SK-N-SH treated with all-trans-retinoic acid at 6 μM for 48 hours (cell line): Measurements from ENCODE around the gene RAB36.

Experiments
- ATAC-seq: fragments of 200-7000 bp; cut with Tn5 transposase; 3 replicates; pipeline ENCODE4 v1.9.1; 2020; ENCODE audit warnings: mild to moderate bottlenecking, moderate library complexity
- ARNTL ChIP-seq: fragments of 450-650 bp; formaldehyde crosslinking; IDR thresholded peaks from 2 replicates; pipeline ENCODE4 v1.5.0; 2020; ENCODE audit warnings: low read depth, mild to moderate bottlenecking, moderate library complexity, borderline replicate concordance
- BACH2 ChIP-seq: fragments of 250-450 bp; sonication (Bioruptor Pico); IDR thresholded peaks from 2 replicates; pipeline ENCODE4 v1.9.0; 2021; ENCODE audit warnings: mild to moderate bottlenecking, borderline replicate concordance
- CREB5 ChIP-seq: fragments of 250-450 bp; sonication (Bioruptor Pico); IDR thresholded peaks from 2 replicates; pipeline ENCODE4 v1.5.1; 2020; ENCODE audit warnings: low read depth, mild to moderate bottlenecking, moderate library complexity
- CSDC2 ChIP-seq: fragments of 250-450 bp; sonication (Bioruptor Pico); IDR thresholded peaks from 2 replicates; pipeline ENCODE4 v1.5.0; 2020; ENCODE audit warnings: mild to moderate bottlenecking, moderate library complexity
- CSRNP3 ChIP-seq: fragments of 250-450 bp; sonication (Bioruptor Pico); IDR thresholded peaks from 2 replicates; pipeline ENCODE4 v1.5.1; 2021; ENCODE audit warnings: mild to moderate bottlenecking, moderate library complexity
- GLIS3 ChIP-seq: fragments of 250-450 bp; sonication (Bioruptor Pico); IDR thresholded peaks from 2 replicates; pipeline ENCODE4 v1.5.0; 2020; ENCODE audit warnings: mild to moderate bottlenecking, moderate library complexity
- ISL1 ChIP-seq: fragments of 250-450 bp; sonication (Bioruptor Pico); IDR thresholded peaks from 2 replicates; pipeline ENCODE4 v2.1.2; 2022; ENCODE audit warnings: mild to moderate bottlenecking, moderate library complexity
- PATZ1 ChIP-seq: fragments of 250-450 bp; sonication (Bioruptor Pico); IDR thresholded peaks from 2 replicates; pipeline ENCODE4 v1.8.0; 2020; ENCODE audit warnings: mild to moderate bottlenecking, moderate library complexity, borderline replicate concordance
- PPARA ChIP-seq: fragments of 250-450 bp; sonication (Bioruptor Pico); IDR thresholded peaks from 2 replicates; pipeline ENCODE4 v1.5.0; 2020; ENCODE audit warnings: mild to moderate bottlenecking, borderline replicate concordance
- SNAI2 ChIP-seq: fragments of 250-450 bp; sonication (Bioruptor Pico); IDR thresholded peaks from 2 replicates; pipeline ENCODE4 v1.5.0; 2020; ENCODE audit warnings: mild to moderate bottlenecking, moderate library complexity
- TOX ChIP-seq: fragments of 250-450 bp; sonication (Bioruptor Pico); IDR thresholded peaks from 2 replicates; pipeline ENCODE4 v1.8.0; 2021; ENCODE audit warnings: mild to moderate bottlenecking, moderate library complexity, borderline replicate concordance
- TSHZ2 ChIP-seq: fragments of 250-450 bp; sonication (Bioruptor Pico); IDR thresholded peaks from 2 replicates; pipeline ENCODE4 v1.5.0; 2020; ENCODE audit warnings: mild to moderate bottlenecking, moderate library complexity
- ZC3H10 ChIP-seq: fragments of 250-450 bp; sonication (Bioruptor Pico); IDR thresholded peaks from 2 replicates; pipeline ENCODE4 v1.5.1; 2021; ENCODE audit warnings: mild to moderate bottlenecking, moderate library complexity
- ZFP30 ChIP-seq: fragments of 450-650 bp; formaldehyde crosslinking; IDR thresholded peaks from 2 replicates; pipeline ENCODE4 v1.5.0; 2022; ENCODE audit warnings: mild to moderate bottlenecking, moderate library complexity
- ZNF565 ChIP-seq: fragments of 450-650 bp; formaldehyde crosslinking; conservative IDR thresholded peaks from 2 replicates; pipeline ENCODE4 v1.5.0; 2020; ENCODE audit warnings: low read depth, mild to moderate bottlenecking, moderate library complexity
- ZNF70 ChIP-seq: fragments of 450-650 bp; formaldehyde crosslinking; IDR thresholded peaks from 2 replicates; pipeline ENCODE4 v1.5.0; 2020; ENCODE audit warnings: mild to moderate bottlenecking, moderate library complexity
- ZNF8 ChIP-seq: fragments of 450-650 bp; formaldehyde crosslinking; IDR thresholded peaks from 2 replicates; pipeline ENCODE4 v1.5.0; 2020; ENCODE audit warnings: mild to moderate bottlenecking, moderate library complexity
- TF ChIP-seq, protein P1 (sequence below): fragments of 250-450 bp; sonication (Bioruptor Pico); IDR thresholded peaks from 2 replicates; pipeline ENCODE4 v1.8.0; 2021; ENCODE audit warnings: low read depth, mild to moderate bottlenecking, moderate library complexity, borderline replicate concordance

RAB36 gene

GRCh38 chr22:23179381-23180299, 34.4 kb downstream of the RAB36 start (continued):
- no peak for TF ChIP-seq TSHZ2 (CRISPR knock-in tag)
- TF ChIP-seq ZNF565 (CRISPR knock-in tag): no peak
- TF ChIP-seq, all 23 proteins: peak for 0

- peak; percentile 82 for ATAC-seq
- TF ChIP-seq ZFP30: no peak
- TF ChIP-seq ZC3H10 (CRISPR knock-in tag): 0 out of 2 replicates have a peak, but pooled peaks have one; percentile 32
Measured at GRCh38 chr22:23180301-23180892, 35.1 kb downstream of the RAB36 start, which contains the start of gene BCR. TSS of gene BCR (plus strand) at chr22:23180509. CDS start at chr22:23180961, 452 bp downstream.

- ATAC-seq: no peak
- TF ChIP-seq ZNF8 (CRISPR knock-in tag) (no peak), ISL1 (CRISPR knock-in tag) (no peak), PATZ1 (CRISPR knock-in tag) (no peak), PPARA (CRISPR knock-in tag) (no peak), CSDC2 (no peak)
- TF ChIP-seq, protein P1, sequence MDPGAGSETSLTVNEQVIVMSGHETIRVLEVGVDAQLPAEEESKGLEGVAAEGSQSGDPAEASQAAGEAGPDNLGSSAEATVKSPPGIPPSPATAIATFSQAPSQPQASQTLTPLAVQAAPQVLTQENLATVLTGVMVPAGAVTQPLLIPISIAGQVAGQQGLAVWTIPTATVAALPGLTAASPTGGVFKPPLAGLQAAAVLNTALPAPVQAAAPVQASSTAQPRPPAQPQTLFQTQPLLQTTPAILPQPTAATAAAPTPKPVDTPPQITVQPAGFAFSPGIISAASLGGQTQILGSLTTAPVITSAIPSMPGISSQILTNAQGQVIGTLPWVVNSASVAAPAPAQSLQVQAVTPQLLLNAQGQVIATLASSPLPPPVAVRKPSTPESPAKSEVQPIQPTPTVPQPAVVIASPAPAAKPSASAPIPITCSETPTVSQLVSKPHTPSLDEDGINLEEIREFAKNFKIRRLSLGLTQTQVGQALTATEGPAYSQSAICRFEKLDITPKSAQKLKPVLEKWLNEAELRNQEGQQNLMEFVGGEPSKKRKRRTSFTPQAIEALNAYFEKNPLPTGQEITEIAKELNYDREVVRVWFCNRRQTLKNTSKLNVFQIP (CRISPR knock-in tag): no peak
- TF ChIP-seq, all 23 proteins: peak for 0
Measured at GRCh38 chr22:23180893-23181720, 35.8 kb downstream of the RAB36 start.

DNA sequence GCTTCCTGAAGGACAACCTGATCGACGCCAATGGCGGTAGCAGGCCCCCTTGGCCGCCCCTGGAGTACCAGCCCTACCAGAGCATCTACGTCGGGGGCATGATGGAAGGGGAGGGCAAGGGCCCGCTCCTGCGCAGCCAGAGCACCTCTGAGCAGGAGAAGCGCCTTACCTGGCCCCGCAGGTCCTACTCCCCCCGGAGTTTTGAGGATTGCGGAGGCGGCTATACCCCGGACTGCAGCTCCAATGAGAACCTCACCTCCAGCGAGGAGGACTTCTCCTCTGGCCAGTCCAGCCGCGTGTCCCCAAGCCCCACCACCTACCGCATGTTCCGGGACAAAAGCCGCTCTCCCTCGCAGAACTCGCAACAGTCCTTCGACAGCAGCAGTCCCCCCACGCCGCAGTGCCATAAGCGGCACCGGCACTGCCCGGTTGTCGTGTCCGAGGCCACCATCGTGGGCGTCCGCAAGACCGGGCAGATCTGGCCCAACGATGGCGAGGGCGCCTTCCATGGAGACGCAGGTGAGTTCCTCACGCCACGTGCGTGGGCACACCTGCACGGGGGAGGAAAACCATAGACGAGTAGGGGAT, 36.5 kb downstream of the RAB36 start:
- ATAC-seq: no peak
- no peak for TF ChIP-seq ZC3H10 (CRISPR knock-in tag)
- TF ChIP-seq TOX: no peak
- TF ChIP-seq, protein P1 (CRISPR knock-in tag): no peak
- TF ChIP-seq ZFP30: no peak
- TF ChIP-seq ARNTL: no peak
- TF ChIP-seq BACH2 (CRISPR knock-in tag): no peak
- TF ChIP-seq CREB5 (CRISPR knock-in tag): no peak
- TF ChIP-seq SNAI2 (CRISPR knock-in tag): no peak
- no peak for TF ChIP-seq GLIS3 (CRISPR knock-in tag)
- no peak for TF ChIP-seq ZNF70 (CRISPR knock-in tag)
- no peak for TF ChIP-seq PPARA (CRISPR knock-in tag)
- TF ChIP-seq CSRNP3: no peak
